AG04449 (cell line): ENCODE data around the gene DMAC2.
"Not testable (repeated sequence)": the region's sequence is repeated elsewhere in the genome, so short reads cannot be mapped to it uniquely, and the experiment has no call there.

ENCODE experiments used
- CTCF ChIA-PET: fragments of 350-600 bp; formaldehyde crosslinking; extraction: SDS; loops from one replicate; lab custom pipeline; 2021; ENCODE audit warnings: antibody characterized with exemption; lab: Yijun Ruan, JAX
- POLR2A ChIA-PET: fragments of 400-600, 350-600 bp; formaldehyde crosslinking; extraction: SDS; loops from one replicate; lab custom pipeline; 2020; ENCODE audit warnings: antibody characterized with exemption, inconsistent platforms; lab: Yijun Ruan, JAX
- DNase-seq: peaks from one replicate; pipeline ENCODE4 v3.0.0-alpha.2; 2010; ENCODE audit warnings: low read depth, low spot score
- H3K4me3 ChIP-seq: 2 replicates; pipeline ENCODE4 v1.5.1; 2011; ENCODE audit warnings: low read depth, mild to moderate bottlenecking, control low read depth, low read length
- CTCF ChIP-seq: IDR thresholded peaks from one replicate; pipeline ENCODE4 v1.5.1; 2011; ENCODE audit warnings: mild to moderate bottlenecking, moderate library complexity, low read length, control low read depth, inconsistent platforms; ENCODE audit not compliant: insufficient read depth; ENCODE audit errors: missing control alignments

The DMAC2 gene

GRCh38 chr19:41411968-41412265, 27.8 kb downstream of the DMAC2 start:
- CTCF ChIA-PET, result no interaction called here
- DNase-seq, result no peak
- no peak overlapping the region for H3K4me3 ChIP-seq
- no peak for TF ChIP-seq CTCF
- POLR2A ChIA-PET, result no interaction called here

- ChIA-PET CTCF (no interaction called here), POLR2A (no interaction called here)
- DNase-seq, result no peak
- no peak overlapping the region for H3K4me3 ChIP-seq
- TF ChIP-seq CTCF, result no peak
Measured at GRCh38 chr19:41411100-41411967, 28.4 kb downstream of the DMAC2 start.

GRCh38 chr19:41410336-41411054, 29.2 kb downstream of the DMAC2 start:
- no peak overlapping the region for H3K4me3 ChIP-seq
- DNase-seq, result no peak
- no peak for TF ChIP-seq CTCF
- CTCF ChIA-PET, result interaction anchor here (0.6 to 0.8 kb wide), 2 partner anchors 38 to 57 kb away, joined by 3 read pairs; no protein-coding TSS in a partner anchor
- POLR2A ChIA-PET, result no interaction called here

GRCh38 chr19:41409288-41409687, 30.4 kb downstream of the DMAC2 start:
- H3K4me3 ChIP-seq, result no peak overlapping the region
- ChIA-PET POLR2A (interaction anchor here (0.6 kb wide), 1 partner anchor 140 kb away, joined by 6 read pairs; no protein-coding TSS in a partner anchor), CTCF (no interaction called here)
- DNase-seq, result no peak
- TF ChIP-seq CTCF, result no peak

GRCh38 chr19:41408846-41409245, 30.9 kb downstream of the DMAC2 start:
- CTCF ChIA-PET, POLR2A ChIA-PET, DNase-seq, H3K4me3 ChIP-seq: not testable (repeated sequence)

- no peak overlapping the region for H3K4me3 ChIP-seq
- no peak for TF ChIP-seq CTCF
- CTCF ChIA-PET, result no interaction called here
- DNase-seq, result no peak
- POLR2A ChIA-PET, result no interaction called here
Measured at GRCh38 chr19:41408256-41408655, 31.5 kb downstream of the DMAC2 start.
